ENCODE results near the gene CCNA2. TPM values are rescaled to one million over a fixed set of nuclear protein-coding genes. Genes with fewer than 3 reads are reported as not detected.

CCNA2 gene
- total RNA-seq, 2 experiments from 2014 or later = 131 to 132 TPM

- no peak for DNase-seq
- peaks cover 35% of the 10 kb centered on the region for H3K27me3 Mint-ChIP-seq (ENCODE audit: low read depth)
- H3K27ac Mint-ChIP-seq = no peak overlapping the region
- no peak for ATAC-seq
- no peak overlapping the region for H3K4me3 Mint-ChIP-seq
- ChIA-PET POLR2A (interaction anchor here (1.0 kb wide), 1 partner anchor 33 kb away, joined by 3 read pairs; no protein-coding TSS in a partner anchor), CTCF (no interaction called here)
- H3K4me1 Mint-ChIP-seq (ENCODE audit: low read depth) = no peaks in the 10 kb centered on the region
- no peaks in the 10 kb centered on the region for H3K36me3 Mint-ChIP-seq (ENCODE audit: low read depth)
- no peaks in the 10 kb centered on the region for H3K9me3 Mint-ChIP-seq (ENCODE audit: insufficient read depth)
Observed at GRCh38 chr4:121789960-121790829, 33.5 kb downstream of the CCNA2 start.

GRCh38 chr4:121789455-121789854 lies 34.2 kb downstream of the CCNA2 start:
- H3K36me3 Mint-ChIP-seq (ENCODE audit: low read depth) = no peaks in the 10 kb centered on the region
- H3K4me3 Mint-ChIP-seq = no peak overlapping the region
- DNase-seq = no peak
- no peaks in the 10 kb centered on the region for H3K4me1 Mint-ChIP-seq (ENCODE audit: low read depth)
- H3K9me3 Mint-ChIP-seq (ENCODE audit: insufficient read depth) = peaks cover 6% of the 10 kb centered on the region
- no peak for ATAC-seq
- no peak overlapping the region for H3K27ac Mint-ChIP-seq
- ChIA-PET CTCF (no interaction called here), POLR2A (no interaction called here)
- peaks cover 38% of the 10 kb centered on the region for H3K27me3 Mint-ChIP-seq (ENCODE audit: low read depth)

- H3K4me3 Mint-ChIP-seq = no peak overlapping the region
- peaks cover 38% of the 10 kb centered on the region for H3K27me3 Mint-ChIP-seq (ENCODE audit: low read depth)
- no peak overlapping the region for H3K27ac Mint-ChIP-seq
- H3K36me3 Mint-ChIP-seq (ENCODE audit: low read depth) = no peaks in the 10 kb centered on the region
- ChIA-PET CTCF (no interaction called here), POLR2A (no interaction called here)
- H3K9me3 Mint-ChIP-seq (ENCODE audit: insufficient read depth) = peaks cover 6% of the 10 kb centered on the region
- ATAC-seq (no peak), DNase-seq (no peak)
- no peaks in the 10 kb centered on the region for H3K4me1 Mint-ChIP-seq (ENCODE audit: low read depth)
Observed at GRCh38 chr4:121788896-121789295, 34.8 kb downstream of the CCNA2 start.

- CTCF ChIA-PET = no interaction called here
- H3K36me3 Mint-ChIP-seq (ENCODE audit: low read depth) = no peaks in the 10 kb centered on the region
- no peak overlapping the region for H3K27ac Mint-ChIP-seq
- H3K9me3 Mint-ChIP-seq (ENCODE audit: insufficient read depth) = peaks cover 6% of the 10 kb centered on the region
- no peaks in the 10 kb centered on the region for H3K4me1 Mint-ChIP-seq (ENCODE audit: low read depth)
- POLR2A ChIA-PET = interaction anchor here (1.1 kb wide), 1 partner anchor 81 kb away, joined by 3 read pairs; no protein-coding TSS in a partner anchor
- DNase-seq (no peak), ATAC-seq (no peak)
- H3K4me3 Mint-ChIP-seq = no peak overlapping the region
- peaks cover 46% of the 10 kb centered on the region for H3K27me3 Mint-ChIP-seq (ENCODE audit: low read depth)
Observed at GRCh38 chr4:121786221-121786620, 37.5 kb downstream of the CCNA2 start.

- Mint-ChIP-seq H3K27ac (no peak overlapping the region), H3K36me3 (ENCODE audit: low read depth) (no peaks in the 10 kb centered on the region), H3K4me3 (no peak overlapping the region), H3K9me3 (ENCODE audit: insufficient read depth) (peaks cover 6% of the 10 kb centered on the region), H3K4me1 (ENCODE audit: low read depth) (no peaks in the 10 kb centered on the region), H3K27me3 (ENCODE audit: low read depth) (peaks cover 46% of the 10 kb centered on the region)
- CTCF ChIA-PET = no interaction called here
- POLR2A ChIA-PET = interaction anchor here (1.1 kb wide), 1 partner anchor 80 kb away, joined by 3 read pairs; no protein-coding TSS in a partner anchor
- DNase-seq (no peak), ATAC-seq (no peak)
Observed at GRCh38 chr4:121785479-121785878, 38.2 kb downstream of the CCNA2 start.

- ChIA-PET CTCF (no interaction called here), POLR2A (no interaction called here)
- ATAC-seq = no peak
- Mint-ChIP-seq H3K4me1 (ENCODE audit: low read depth) (no peaks in the 10 kb centered on the region), H3K4me3 (no peak overlapping the region), H3K27me3 (ENCODE audit: low read depth) (peaks cover 45% of the 10 kb centered on the region), H3K27ac (no peak overlapping the region), H3K9me3 (ENCODE audit: insufficient read depth) (peaks cover 6% of the 10 kb centered on the region), H3K36me3 (ENCODE audit: low read depth) (no peaks in the 10 kb centered on the region)
- no peak for DNase-seq
Observed at GRCh38 chr4:121784975-121785374, 38.7 kb downstream of the CCNA2 start.

- H3K9me3 Mint-ChIP-seq (ENCODE audit: insufficient read depth) = peaks cover 6% of the 10 kb centered on the region
- ChIA-PET POLR2A (no interaction called here), CTCF (no interaction called here)
- peaks cover 47% of the 10 kb centered on the region for H3K27me3 Mint-ChIP-seq (ENCODE audit: low read depth)
- no peak overlapping the region for H3K4me3 Mint-ChIP-seq
- H3K27ac Mint-ChIP-seq = no peak overlapping the region
- ATAC-seq (no peak), DNase-seq (no peak)
- no peaks in the 10 kb centered on the region for H3K4me1 Mint-ChIP-seq (ENCODE audit: low read depth)
- H3K36me3 Mint-ChIP-seq (ENCODE audit: low read depth) = no peaks in the 10 kb centered on the region
Observed at GRCh38 chr4:121784401-121784800, 39.3 kb downstream of the CCNA2 start.

GRCh38 chr4:121783210-121783609 lies 40.5 kb downstream of the CCNA2 start:
- H3K4me3 Mint-ChIP-seq = no peak overlapping the region
- POLR2A ChIA-PET = no interaction called here
- no peak overlapping the region for H3K27ac Mint-ChIP-seq

GRCh38 chr4:121778991-121779628 lies 44.6 kb downstream of the CCNA2 start:
- H3K4me3 Mint-ChIP-seq = no peak overlapping the region
- DNase-seq (no peak), ATAC-seq (no peak)
- no peaks in the 10 kb centered on the region for H3K4me1 Mint-ChIP-seq (ENCODE audit: low read depth)
- POLR2A ChIA-PET = no interaction called here
- H3K9me3 Mint-ChIP-seq (ENCODE audit: insufficient read depth) = no peaks in the 10 kb centered on the region
- H3K36me3 Mint-ChIP-seq (ENCODE audit: low read depth) = no peaks in the 10 kb centered on the region
- peaks cover 29% of the 10 kb centered on the region for H3K27me3 Mint-ChIP-seq (ENCODE audit: low read depth)
- no peak overlapping the region for H3K27ac Mint-ChIP-seq
- CTCF ChIA-PET = no interaction called here

More at GRCh38 chr4:121783210-121783609, 40.5 kb downstream of the CCNA2 start:
- ATAC-seq = no peak
- CTCF ChIA-PET = no interaction called here
- DNase-seq = no peak
- Mint-ChIP-seq H3K36me3 (ENCODE audit: low read depth) (no peaks in the 10 kb centered on the region), H3K4me1 (ENCODE audit: low read depth) (no peaks in the 10 kb centered on the region), H3K27me3 (ENCODE audit: low read depth) (peaks cover 43% of the 10 kb centered on the region), H3K9me3 (ENCODE audit: insufficient read depth) (peaks cover 6% of the 10 kb centered on the region)

- no peak overlapping the region for H3K27ac Mint-ChIP-seq
Observed at GRCh38 chr4:121777625-121778024, 46.1 kb downstream of the CCNA2 start.

GRCh38 chr4:121776610-121777401 lies 46.9 kb downstream of the CCNA2 start:
- H3K36me3 Mint-ChIP-seq (ENCODE audit: low read depth) = no peaks in the 10 kb centered on the region
- DNase-seq (no peak), ATAC-seq (no peak)
- no peaks in the 10 kb centered on the region for H3K9me3 Mint-ChIP-seq (ENCODE audit: insufficient read depth)
- POLR2A ChIA-PET = no interaction called here
- no peak overlapping the region for H3K4me3 Mint-ChIP-seq
- CTCF ChIA-PET = interaction anchor here (1.6 kb wide), 1 partner anchor 314 kb away, joined by 3 read pairs; no protein-coding TSS in a partner anchor
- H3K4me1 Mint-ChIP-seq (ENCODE audit: low read depth) = no peaks in the 10 kb centered on the region
- H3K27ac Mint-ChIP-seq = no peak overlapping the region
- peaks cover 22% of the 10 kb centered on the region for H3K27me3 Mint-ChIP-seq (ENCODE audit: low read depth)

More at GRCh38 chr4:121777625-121778024, 46.1 kb downstream of the CCNA2 start:
- DNase-seq (no peak), ATAC-seq (no peak)
- ChIA-PET POLR2A (no interaction called here), CTCF (interaction anchor here (1.6 kb wide), 1 partner anchor 315 kb away, joined by 3 read pairs; no protein-coding TSS in a partner anchor)
- no peaks in the 10 kb centered on the region for H3K36me3 Mint-ChIP-seq (ENCODE audit: low read depth)
- no peaks in the 10 kb centered on the region for H3K9me3 Mint-ChIP-seq (ENCODE audit: insufficient read depth)
- no peak overlapping the region for H3K4me3 Mint-ChIP-seq
- no peaks in the 10 kb centered on the region for H3K4me1 Mint-ChIP-seq (ENCODE audit: low read depth)
- H3K27me3 Mint-ChIP-seq (ENCODE audit: low read depth) = peaks cover 21% of the 10 kb centered on the region

GRCh38 chr4:121773883-121774282 lies 49.8 kb downstream of the CCNA2 start:
- DNase-seq (no peak), ATAC-seq (no peak)
- CTCF ChIA-PET = no interaction called here
- Mint-ChIP-seq H3K4me3 (no peak overlapping the region), H3K4me1 (ENCODE audit: low read depth) (no peaks in the 10 kb centered on the region), H3K9me3 (ENCODE audit: insufficient read depth) (no peaks in the 10 kb centered on the region), H3K27me3 (ENCODE audit: low read depth) (peaks cover 24% of the 10 kb centered on the region), H3K27ac (no peak overlapping the region), H3K36me3 (ENCODE audit: low read depth) (no peaks in the 10 kb centered on the region)
- POLR2A ChIA-PET = no interaction called here
